IPS DF 4.7 (cell line): Measurements from ENCODE around the gene LMF1.
"Not testable (repeated sequence)": the region's sequence is repeated elsewhere in the genome, so short reads cannot be mapped to it uniquely, and the experiment has no call there.

ENCODE experiments used
- DNase-seq: peaks from one replicate; pipeline ENCODE4 v3.0.0-alpha.2; 2013; ENCODE audit warnings: low spot score; ENCODE audit errors: extremely low read depth

LMF1 gene

DNA sequence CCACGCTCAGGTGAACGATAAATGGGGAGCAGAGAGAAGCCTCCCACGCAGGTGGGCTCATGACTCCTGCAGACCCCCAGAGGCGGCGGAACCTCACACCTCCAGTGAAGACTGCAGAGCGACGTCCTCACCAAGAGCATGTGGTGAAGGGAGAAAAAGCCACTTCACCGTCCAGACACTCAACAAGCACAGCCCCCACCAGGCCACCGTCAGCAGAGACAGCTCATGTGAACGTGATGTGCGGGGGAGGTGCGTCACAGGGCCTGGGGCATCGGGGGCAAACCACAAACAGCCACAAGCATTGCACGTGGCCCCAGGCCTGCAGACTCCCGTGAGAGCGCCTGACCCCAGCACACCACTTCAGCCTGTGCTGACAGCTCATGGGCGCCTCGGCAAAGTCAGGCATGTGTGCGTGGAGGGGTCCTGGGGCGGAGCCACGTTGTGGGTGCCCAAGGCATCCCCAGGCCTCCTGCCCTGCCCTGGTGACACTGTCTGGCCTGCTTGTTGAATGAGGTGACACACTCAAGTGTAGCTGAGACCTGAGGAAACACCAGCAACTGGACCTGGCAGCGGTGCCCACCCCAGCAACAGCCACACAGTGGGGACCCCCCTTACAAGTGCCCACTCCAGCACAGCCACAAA, 19.0 kb downstream of the LMF1 start:
- DNase-seq = no peak

DNA sequence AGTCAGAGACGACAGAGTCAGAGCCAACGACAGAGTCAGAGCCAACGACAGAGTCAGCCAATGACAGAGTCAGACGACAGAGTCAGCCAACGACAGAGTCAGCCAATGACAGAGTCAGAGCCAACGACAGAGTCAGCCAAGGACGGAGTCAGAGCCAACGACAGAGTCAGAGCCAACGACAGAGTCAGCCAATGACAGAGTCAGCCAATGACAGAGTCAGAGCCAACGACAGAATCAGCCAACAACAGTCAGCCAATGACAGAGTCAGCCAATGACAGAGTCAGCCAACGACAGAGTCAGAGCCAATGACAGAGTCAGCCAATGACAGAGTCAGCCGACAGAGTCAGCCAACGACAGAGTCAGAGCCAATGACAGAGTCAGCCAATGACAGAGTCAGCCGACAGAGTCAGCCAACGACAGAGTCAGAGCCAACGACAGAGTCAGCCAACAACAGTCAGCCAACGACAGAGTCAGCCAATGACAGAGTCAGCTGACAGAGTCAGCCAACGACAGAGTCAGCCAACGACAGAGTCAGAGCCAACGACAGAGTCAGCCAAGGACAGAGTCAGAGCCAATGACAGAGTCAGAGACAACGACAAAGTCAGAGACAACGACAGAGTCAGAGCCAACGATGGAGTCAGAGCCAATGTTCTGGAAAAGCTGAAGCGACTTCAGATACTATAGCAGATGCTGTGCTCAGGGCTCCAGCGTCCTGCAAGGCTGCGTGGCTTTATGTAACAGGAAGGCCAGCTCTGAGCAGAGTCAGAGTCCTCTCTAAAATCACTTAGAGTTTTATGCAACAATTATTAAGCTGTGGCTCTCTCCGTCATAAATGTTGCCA, 19.8 kb downstream of the LMF1 start:
- DNase-seq = not testable (repeated sequence)

DNA sequence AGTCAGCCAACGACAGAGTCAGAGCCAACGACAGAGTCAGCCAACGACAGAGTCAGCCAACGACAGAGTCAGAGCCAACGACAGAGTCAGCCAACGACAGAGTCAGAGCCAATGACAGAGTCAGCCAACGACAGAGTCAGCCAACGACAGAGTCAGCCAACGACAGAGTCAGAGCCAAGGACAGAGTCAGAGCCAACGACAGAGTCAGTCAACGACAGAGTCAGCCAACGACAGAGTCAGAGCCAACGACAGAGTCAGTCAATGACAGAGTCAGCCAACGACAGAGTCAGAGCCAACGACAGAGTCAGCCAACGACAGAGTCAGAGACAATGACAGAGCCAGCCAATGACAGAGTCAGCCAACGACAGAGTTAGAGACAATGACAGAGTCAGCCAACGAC, 22.0 kb downstream of the LMF1 start:
- DNase-seq = not testable (repeated sequence)

DNA sequence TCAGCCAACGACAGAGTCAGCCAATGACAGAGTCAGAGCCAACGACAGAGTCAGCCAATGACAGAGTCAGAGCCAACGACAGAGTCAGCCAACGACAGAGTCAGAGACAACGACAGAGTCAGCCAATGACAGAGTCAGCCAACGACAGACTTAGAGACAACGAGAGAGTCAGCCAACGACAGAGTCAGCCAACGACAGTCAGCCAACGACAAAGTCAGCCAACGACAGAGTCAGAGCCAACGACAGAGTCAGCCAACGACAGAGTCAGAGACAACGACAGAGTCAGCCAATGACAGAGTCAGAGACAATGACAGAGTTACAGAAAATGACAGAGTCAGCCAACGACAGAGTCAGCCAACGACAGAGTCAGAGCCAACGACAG, 22.9 kb downstream of the LMF1 start:
- not testable (repeated sequence) for DNase-seq

DNA sequence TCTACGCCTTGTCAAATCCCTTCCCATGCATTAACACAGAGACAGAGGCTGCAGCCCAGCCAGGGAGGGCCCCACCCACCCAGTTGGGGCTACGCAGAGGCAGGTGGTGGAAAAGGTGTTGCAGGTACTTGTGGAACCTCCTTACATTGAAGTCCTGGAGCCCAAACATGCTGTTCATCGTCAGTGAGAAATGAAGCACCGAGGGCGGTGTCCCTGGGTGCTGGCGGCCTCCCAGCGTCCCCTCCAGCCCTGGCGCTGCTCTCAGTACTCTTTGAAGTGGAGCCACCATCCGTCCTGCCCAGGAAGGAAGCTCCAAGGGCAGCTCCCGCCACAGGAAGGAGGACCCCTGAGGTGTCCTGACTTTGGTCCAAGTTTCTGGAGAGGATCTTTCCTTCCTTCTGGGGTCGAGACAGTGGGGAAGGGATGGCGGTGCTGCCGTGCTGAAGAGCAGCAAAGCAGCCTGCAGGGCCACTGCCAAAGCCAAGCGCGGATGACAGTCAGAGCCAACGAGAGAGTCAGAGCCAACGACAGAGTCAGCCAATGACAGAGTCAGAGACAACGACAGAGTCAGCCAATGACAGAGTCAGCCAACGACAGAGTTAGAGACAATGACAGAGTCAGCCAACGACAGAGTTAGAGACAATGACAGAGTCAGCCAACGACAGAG, 23.4 kb downstream of the LMF1 start:
- DNase-seq = no peak

DNA sequence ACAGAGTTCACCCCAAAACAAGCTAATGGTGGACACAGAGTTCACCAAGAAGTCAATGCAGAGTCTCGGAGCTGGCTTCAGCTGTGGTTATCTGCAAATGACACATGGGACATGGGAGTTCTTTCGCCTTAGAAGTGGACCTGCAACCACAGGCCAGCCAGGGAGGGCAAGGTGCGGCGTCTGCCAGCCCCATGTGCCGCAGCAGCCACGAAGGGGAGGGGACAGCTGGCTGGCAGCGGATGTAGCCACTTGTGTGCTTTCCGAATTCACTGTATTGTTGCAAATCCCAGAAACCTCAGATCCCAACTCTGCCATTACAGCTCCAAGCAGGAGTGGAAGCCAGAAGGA, 24.8 kb downstream of the LMF1 start:
- DNase-seq = no peak

DNA sequence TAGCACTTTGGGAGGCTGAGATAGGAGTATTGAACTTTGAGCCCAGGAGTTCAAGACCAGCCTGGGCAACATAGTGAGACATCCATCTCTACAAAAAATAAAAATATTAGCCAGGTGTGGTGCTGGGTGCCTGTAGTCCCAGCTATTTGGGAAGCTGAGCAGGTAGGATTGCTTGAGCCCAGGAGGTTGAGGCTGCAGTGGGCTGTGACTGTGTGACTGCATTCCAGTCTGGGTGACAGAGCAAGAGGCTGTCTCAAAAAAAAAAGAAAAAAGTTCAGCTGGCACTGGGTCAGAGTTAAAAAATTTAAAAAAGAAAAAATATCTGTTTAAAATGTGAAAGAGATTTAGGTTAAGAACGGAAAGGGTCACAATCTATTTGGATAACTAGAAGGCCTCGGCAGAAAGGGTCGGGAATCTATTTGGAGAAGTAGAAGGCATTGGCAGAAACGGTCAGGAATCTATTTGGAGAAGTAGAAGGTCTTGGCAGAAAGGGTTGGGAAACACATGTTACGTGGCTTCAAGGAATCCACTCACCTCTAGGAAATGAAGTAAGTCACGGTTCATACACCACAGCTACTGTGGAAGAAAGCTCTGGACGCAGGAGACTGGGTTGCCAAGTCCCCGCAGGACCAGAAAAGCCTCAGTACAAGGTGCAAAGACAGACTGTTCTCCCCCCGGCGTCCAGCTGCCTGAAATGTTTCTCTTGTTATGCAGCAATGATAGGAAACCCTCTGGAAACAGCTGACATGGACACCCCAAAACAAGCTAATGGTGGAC, 25.3 kb downstream of the LMF1 start:
- DNase-seq = no peak

DNA sequence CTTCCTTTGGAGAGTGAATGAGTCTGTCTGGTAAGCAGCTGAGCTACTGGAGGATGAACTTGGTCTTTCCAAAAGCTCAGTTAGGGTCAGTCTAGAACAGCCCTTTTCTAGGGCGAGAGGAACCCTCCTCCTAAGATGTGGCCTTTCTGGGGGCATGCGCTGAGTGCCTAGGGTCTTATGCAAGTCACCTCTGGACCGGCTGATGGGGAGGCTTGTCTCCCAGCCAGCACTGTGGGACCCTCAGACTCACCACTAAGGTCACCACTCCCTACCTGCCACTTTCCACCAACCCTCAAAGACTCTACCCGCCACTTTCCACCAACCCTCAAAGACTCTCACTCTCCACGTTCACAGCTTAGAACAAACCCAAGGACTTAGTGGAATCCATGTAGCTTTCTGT, 26.8 kb downstream of the LMF1 start:
- DNase-seq = no peak

DNA sequence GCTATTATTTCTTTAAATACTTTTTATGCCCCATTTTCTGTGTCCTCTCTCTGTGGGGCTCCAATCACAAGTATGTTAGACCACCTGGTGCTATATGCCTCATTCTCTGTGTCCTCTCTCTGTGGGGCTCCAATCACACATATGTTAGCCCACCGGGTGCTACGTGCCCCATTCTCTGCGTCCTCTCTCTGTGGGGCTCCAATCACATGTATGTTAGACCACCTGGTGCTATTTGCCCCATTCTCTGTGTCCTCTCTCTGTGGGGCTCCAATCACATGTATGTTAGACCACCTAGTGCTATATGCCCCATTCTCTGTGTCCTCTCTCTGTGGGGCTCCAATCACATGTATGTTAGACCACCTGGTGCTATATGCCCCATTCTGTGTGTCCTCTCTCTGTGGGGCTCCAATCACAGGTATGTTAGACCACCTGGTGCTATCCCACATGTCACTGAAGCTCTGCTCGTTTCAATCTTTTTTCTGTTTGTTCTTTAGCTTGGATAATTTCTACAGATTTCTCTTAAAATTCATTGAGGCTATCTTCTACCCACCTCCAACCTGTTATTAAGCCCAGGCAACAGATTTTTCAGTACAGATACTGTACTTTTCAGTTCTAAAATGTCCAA, 28.2 kb downstream of the LMF1 start:
- DNase-seq = no peak

DNA sequence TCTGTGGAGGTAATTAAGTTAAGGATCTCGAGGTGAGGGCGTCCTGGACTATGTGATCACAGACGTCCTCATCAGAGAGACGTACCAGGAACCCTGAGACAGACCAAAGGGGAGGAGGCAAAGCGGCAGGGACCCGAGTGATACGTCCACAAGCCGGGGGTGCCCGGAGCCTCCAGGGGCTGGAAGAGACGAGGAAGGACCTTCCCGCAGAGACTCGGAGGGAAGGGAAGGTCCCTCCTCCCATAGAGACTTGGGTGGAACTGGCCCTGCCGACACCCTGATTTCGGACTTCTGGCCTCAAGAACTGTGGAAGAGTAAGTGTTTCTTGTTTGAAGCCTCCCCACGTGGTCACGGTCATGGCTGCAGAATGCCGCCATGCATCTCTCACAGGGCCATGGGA, 30.8 kb downstream of the LMF1 start:
- DNase-seq = no peak

DNA sequence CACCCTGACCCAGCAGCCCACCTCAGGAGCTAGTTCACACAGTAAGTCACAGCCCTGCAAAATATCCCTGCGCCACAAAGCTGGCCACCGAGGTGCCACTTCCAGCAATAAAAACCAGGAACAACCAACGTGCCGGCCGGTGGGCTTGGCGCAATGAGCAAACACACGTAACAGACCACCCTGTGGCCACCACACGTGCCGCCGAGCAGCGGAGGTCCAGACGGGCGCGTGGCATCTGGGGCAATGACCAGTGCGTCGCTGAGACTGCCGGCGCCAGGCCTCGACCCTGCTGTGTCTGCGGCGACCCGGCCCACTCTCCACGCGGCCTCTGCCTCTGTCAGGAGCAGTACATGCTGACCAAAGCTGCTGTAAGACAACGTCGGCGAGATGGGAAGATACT, 31.5 kb downstream of the LMF1 start:
- no peak for DNase-seq

DNA sequence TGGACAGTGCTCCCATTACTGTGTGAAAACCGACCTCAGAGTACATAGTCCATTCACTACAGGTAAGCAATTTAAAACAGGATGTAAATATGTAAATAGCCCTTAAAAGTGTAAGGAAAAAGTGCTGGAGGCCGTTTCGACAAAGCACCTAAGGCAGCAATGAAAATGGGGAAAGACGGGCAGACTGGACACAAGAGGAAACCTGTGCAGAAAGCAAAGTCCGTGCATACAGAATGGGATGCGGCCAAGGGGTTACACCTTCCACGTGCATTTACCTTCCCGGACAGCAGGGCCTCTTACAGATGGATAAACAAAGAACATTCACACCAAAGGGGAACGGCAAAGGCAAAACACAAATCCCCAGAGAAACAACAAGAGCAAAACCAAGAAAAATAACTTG, 32.0 kb downstream of the LMF1 start:
- DNase-seq = no peak

DNA sequence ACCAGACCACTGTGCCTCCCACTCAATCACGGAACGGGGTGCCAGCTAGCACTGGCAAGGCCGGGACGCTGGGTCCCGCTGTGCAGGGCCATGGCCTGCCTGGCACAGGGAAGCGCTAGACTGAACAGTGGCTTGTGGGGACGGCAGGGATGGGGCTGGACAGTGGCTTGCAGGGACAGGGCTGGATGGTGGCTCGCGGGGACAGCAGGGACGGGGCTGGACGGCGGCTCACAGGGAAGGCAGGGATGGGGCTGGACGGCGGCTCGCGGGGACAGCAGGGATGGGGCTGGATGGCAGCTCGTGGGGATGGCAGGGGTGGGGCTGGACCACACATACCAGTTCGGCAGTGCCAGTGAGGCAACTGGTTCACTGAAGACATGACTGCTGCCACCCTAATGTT, 32.6 kb downstream of the LMF1 start:
- DNase-seq = no peak

DNA sequence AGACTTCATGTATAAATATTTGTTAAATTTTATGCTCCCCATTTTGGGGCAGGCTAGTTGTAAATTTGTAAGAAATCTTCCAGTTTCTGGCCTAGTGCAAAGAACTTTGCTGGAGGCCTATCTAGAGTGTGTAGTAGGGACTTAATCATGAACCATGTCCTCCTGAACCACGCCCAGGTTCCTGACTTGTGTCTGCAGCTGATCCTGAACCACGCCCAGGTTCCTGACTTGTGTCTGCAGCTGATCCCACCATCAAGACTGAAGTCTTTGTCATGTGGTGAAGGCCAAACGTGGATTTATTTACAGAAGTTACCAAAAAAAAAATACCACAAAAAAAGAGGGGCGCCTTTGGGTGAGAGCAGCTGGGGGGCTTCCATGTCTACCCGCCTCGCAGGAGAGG, 33.1 kb downstream of the LMF1 start:
- no peak for DNase-seq

DNA sequence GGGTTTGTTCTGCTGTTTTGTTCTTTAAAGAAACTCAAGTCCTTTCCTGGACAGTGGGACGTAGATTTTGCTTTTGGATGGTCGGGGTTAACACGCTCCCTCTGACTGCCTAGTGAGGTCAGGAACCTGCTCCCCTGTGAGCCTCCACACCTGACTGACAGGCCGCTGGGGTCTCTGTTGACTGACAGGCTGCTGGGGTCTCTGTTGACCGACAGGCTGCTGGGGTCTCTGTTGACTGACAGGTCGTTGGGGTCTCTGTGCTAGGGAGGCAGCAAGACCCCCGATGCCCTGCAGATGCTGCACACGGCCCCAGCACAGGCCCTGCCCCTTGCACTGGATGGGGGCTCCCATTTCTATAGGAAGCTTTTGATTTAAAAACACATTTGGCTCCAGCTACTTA, 33.5 kb downstream of the LMF1 start:
- DNase-seq = no peak

DNA sequence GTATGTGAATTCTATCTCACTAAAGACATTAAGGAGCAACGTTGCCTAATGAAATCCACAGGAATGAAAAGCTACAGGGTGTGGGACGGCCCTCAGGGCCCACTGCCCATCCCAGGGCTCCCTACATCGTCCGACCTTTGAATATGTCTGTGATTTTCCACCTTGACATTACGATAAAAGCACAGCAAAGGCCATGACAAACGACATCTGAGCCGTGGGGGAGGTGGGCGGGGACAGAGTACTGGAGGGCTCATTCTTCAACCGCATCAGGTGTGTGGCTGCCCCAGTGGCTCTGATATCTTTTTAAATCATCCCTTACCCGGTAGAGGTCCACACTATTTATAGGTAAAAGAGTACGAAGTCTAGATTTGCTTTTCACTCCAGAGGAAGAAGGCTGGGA, 35.1 kb downstream of the LMF1 start:
- no peak for DNase-seq

DNA sequence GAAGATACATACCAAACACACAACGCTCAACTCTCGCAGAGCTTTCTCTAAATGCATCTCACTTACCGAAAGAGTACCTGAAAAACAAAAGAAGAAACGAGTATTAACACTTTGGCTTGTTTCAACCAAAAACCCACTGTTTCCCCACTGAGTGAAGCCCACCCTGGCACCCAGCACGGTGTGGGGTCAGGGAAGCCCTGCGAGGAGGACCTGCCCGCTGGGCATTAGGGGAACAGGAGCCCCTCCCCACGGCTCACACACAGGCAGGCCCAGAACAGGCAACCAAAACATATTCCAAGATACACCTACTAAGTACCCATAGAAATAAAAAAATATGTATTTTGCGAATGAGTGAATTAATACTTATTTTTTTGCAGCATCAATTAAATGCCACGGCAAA, 36.6 kb downstream of the LMF1 start:
- no peak for DNase-seq

DNA sequence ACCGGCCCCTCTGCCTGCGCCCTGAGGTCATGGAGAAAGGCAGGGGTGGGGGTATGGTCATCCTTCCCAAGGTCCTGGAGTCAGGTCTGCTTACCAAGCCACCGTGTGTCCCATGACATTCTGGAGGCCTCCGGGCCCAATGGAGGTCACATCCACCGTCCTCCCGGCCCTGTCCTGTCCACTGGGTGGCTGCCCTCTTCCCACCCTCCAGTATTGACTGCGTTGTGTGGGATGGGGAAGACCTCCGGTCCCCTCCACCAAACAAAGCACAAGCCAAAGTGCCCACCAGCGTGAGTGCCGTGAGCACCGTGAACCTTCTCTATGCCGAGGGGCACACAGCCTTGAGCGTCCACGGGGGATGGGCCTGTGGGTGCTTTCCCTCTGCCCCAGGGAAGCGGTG, 37.2 kb downstream of the LMF1 start:
- no peak for DNase-seq

DNA sequence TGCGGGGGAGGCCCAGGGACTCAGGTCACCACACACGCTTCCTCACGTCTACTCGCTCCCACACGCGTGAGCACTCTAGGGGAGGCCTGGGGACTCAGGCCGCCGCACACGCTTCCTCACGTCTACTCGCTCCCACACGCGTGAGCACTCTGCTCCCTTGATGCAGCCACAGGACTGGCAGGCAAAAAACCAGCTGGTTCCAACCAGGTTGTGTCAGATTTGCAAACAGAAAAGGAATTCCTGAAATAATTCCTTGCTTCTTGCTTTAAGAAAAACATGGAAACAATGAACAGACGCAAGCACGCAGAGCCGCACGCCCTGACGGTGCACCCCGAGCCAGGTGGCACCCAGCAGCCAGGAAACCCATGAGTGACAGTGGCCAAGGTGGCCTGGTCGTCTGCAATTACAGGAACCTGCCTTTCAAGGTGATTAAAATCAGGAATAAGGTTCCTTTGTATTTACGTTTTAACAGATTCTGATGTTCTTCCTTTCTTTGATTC, 37.9 kb downstream of the LMF1 start:
- DNase-seq = no peak

DNA sequence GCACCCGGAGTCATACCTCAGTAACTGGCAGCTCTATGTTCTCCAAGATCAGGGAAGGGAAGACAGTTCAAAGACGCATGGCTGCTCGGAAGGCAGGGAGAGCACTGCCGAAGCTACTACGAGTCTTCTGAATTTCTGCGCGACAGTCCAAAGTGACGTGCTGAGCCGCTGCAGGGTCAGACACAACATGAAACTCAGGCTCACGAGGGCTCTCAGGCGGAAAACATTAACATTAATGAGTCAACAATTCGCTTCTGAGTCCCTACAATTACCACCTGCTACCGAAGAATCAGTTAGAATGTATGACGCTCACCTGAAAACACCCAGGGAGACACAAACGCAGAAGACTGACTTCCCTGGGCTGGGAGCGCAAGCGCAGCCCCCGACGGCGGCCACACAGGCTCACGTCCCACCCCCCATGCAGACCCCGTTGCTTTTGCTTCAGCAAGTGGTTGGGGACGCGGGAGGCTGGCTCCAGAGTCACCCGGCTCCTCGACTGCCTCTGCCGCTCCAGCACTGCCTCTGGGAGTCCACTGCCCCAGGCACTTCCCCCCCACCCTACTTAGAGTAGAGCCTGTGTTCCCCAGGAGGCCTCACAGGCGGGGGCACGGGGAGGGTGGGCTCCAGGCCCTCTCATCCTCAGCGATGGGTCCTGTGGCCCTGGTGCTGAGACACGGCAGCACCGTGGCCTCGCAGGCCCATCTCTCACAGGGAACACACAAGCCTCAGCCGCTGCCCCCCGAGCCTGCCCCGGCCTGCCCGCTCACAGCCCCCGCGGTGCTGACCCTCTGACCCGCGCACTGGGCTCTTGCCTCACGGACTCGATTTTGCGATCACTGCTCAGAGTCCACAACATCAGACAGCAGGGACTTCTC, 38.9 kb downstream of the LMF1 start:
- no peak for DNase-seq
